ENCODE data around the gene ATCAY.
"Not testable (repeated sequence)": the region's sequence is repeated elsewhere in the genome, so short reads cannot be mapped to it uniquely, and the experiment has no call there.

The ATCAY gene

GRCh38 chr19:3857449-3858003 is 23.0 kb upstream of the ATCAY start:
- no peak for DNase-seq

- no peak for DNase-seq
Measured at GRCh38 chr19:3860499-3860898, 20.0 kb upstream of the ATCAY start.

DNA sequence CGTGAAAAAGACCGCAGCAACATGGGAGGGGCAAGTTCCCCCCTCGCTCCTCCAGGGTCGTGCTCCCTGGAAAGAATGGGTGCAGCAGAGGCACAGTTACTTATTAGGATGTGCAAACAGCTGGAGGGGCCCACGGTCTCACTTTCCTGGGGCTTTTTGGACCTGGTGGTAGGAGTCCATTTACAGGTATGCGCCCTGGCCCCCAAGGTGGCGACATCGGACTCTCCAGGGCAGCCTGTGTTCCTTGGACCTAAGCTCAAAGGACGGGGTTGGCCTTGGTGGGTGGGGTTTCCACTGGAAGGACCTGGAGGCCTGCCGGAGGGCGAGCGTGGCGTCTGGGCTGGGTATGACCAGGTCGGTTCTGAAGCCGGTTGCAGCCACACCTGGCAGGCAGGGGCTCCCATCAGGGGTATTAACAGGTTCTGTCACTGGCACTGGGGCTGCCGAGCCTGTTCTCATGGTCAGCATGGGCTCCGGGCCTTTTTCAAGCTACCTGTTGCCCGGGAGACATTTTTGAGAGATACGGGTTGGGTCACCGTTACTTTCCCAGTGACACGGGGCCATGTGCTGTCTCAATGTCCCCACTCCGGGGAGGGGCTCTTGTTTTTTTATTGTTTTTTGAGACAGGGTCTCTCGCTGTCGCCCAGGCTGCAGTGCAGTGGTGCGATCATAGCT is 17.5 kb upstream of the ATCAY start:
- no peak for DNase-seq

DNA sequence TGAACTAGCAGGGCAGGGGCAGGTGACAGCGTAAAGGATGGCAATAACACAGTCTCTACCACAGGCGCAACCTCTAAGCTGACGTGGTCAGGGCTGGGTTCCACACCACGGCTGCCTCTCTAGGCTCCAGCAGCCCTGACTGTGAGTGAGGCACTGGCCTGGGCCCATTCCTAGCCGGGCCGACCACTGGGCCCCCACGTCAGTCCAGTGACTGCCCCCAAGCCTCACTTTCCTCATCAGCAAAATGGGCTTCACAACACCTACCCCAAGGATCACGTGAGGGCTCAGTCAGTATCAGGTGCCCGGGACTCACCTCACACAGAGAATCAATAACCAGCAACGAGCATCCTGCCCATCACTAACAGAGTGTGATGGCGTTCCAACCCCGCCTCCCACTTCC is 16.8 kb upstream of the ATCAY start:
- DNase-seq, result no peak

- no peak for DNase-seq
Measured at GRCh38 chr19:3866910-3867638, 13.4 kb upstream of the ATCAY start.

DNA sequence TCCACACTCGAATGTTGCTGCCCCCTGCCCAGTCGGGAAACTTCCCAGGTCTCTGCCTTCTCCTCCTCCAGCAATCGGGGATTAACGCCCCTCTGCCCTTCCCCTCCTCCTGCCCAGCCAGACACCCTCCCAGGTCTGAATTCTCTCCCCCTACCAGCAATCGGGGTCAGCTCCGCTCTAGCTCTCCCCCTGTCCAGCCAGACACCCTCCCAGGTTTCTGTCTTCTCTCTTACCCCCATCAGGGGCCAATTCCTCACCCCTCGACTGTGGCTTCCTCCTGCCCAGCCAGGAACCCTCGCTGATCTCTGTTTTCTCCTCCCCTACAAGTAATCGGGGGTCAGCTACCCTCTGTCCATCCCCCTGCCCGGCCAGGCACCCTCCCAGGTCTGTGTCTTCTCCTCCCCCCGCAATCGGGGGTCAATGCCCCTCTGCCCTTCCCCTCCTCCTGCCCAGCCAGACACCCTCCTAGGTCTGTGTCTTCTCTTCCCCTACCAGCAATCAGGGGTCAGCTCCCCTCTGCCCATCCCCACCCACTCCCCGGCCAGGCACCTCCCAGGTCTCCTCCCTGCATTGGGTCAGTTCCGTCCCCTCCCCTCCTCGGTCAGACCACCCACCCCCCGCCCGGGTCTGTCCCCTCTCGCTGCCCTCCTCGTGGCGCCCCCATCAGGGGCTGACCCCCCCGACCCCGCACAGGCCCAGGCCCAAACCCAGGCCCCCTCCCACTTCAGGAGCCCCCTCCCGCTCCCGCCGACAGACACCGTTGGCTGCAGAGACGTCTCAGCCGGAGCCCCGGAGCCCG is 12.3 kb upstream of the ATCAY start:
- no peak for DNase-seq

- no peak for DNase-seq
Measured at GRCh38 chr19:3868770-3869456, 11.6 kb upstream of the ATCAY start, which contains the start of gene ZFR2. TSS of gene ZFR2 (minus strand) at chr19:3869038. CDS start at chr19:3869017, 21 bp downstream.

DNA sequence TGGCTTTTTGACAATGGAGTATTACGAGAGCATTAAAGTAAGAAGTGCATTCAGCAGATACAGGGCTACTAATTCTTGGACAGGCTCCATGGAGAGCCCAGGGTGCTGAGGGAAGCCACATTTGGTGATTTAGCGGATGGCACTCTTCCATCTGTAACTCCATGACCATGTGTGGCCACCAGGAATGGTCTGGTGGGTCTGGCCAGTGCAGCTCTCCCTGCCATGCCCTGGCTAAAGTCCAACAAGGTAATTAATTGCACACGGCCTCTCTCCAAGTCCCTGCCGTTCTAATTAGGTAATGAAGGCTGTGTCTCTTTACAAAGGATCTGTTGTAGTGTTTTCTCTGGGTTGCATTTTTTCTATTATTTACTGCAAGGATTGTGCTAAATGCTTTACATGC is 7.3 kb upstream of the ATCAY start:
- no peak for DNase-seq

- DNase-seq, result not testable (repeated sequence)
Measured at GRCh38 chr19:3874695-3875094, 5.8 kb upstream of the ATCAY start.

GRCh38 chr19:3879656-3880055 is 829 bp upstream of the ATCAY start:
- no peak for DNase-seq

DNA sequence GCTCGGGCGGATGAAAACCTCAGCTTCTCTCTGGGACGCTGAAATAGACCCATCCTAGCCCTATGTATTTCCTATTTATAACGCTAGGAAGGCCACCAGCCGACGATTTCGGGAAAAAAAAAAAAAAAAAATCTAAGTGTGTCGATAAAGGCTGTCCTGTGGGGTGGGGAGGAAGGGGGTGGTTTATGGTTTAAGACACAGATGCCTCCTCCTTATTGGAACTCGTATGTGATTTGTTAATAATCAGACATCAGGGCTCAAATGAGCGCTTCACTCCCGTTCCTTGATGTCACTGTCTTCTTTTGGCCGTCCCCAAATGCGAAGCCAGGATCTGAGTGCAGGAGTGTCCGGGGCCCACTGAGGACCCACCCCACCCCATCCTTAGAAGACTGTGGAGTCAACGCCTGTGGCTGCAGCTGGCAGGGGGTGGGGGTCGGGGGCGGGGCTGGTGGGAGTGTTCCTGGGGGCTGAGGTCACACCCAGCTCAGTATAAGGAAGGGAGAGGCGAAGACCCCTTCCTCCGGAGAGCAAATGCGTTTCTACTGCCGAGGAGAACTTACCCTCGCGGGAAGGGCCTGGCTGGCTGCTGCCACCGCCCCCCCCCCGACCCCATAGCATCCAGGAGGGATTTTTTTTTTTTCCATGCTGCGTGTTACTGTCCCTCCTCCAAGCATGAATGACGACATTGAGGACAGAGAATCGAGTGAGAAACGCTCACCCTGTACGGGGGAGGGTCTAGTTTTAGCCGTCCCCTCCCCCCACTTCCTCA is 971 bp downstream of the ATCAY start:
- no peak for DNase-seq

DNA sequence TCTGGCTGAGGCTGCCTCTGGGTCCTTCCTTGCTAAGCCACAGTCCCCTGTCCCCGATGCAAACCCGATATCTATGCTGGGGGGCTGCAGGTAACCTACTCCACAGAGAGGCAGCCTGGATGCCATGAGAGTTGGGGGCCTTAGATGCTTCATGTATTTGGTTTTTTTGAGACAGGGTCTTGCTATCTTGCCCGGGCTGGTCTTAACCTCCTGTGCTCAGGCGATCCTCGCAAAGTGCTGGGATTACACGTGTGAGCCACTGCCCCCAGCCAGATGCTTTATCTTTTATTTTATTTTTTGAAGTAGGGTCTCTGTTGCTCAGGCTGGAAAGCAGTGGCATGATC is 1.5 kb downstream of the ATCAY start:
- DNase-seq, result no peak

- DNase-seq, result no peak
Measured at GRCh38 chr19:3890591-3890990, 10.1 kb downstream of the ATCAY start.

DNA sequence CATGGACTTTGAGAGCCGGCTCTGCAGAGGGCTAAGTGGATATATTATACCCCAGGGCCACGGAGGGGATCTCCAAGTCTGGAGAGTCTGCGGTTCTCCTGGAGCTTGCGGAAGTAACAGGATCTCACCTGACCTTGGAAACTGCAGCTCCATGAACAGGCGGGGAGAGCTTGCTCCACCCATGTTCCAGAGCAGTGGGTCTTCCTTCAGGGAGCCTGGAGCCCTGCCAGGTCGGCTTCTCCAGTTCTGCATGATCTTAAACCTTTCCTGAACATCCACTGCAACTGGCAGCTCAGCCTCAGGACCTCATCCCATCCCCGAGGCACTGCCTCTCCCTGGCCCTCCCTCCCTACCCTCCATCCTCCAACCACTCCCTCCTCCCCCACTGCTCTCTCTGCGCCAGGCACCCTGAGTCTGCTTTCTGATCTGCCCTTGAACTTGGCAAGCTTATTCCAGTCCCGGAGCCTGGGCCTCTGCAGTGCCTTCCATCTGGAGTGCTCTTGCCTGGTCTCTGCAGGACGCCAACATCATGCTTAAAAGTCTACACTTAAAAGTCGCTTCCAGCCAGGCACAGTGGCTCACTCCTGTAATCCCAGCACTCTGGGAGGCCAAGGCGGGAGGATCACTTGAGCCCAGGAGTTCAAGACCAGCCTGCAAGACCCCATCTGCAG is 13.2 kb downstream of the ATCAY start:
- DNase-seq, result no peak

DNA sequence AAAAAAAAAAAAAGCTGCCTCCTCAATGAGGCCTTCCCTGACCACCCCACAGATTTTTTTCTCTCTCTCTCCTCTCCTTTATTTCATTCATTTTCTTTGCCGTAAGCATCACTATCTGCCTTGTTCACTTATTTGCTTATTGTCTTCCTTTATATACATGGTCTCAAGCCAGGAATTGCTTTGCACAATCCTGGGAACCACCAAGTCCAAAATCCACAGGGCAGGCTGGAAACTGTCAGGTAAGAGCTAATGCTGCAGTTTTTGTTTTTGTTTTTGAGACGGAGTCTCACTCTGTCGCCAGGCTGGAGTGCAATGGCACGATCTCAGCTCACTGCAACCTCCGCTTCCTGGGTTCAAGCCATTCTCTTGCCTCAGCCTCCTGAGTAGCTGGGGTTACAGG is 14.5 kb downstream of the ATCAY start:
- not testable (repeated sequence) for DNase-seq

DNA sequence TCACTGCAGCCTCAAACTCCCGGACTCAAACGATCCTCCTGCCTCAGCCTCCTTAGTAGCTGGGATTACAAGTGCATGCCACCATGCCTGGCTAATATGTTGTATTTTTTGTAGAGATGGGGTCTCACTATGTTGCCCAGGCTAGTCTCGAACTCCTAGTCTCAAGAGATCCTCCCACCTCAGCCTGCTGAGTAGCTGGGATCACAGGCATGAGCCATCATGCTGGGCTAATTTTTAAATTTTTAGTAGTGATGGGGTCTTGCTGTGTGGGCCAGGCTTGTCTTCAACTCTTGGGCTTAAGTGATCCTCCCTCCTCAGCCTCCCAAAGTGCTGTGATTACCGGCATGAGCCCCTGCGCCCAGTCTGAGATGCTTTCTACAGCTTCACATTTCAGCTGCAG is 15.3 kb downstream of the ATCAY start:
- no peak for DNase-seq

DNA sequence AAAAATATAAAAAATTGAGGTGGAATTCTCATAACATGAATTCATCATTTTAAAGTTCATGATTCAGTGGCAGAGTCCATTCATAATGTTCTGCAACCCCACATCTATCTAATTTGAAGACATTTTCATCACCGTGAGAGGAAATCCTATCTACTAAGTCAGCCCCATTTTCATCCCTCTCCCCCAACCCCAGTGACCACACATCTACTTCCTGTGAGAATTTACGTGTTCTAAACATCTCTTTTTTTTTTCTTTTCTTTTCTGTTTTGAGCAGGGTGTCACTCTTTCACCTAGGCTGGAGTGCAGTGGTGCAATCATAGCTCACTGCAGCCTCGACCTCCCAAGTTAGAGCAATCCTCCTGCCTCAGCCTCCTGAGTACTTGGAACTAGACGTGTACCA is 17.5 kb downstream of the ATCAY start:
- DNase-seq, result no peak

GRCh38 chr19:3898426-3898825 is 17.9 kb downstream of the ATCAY start:
- DNase-seq, result no peak

DNA sequence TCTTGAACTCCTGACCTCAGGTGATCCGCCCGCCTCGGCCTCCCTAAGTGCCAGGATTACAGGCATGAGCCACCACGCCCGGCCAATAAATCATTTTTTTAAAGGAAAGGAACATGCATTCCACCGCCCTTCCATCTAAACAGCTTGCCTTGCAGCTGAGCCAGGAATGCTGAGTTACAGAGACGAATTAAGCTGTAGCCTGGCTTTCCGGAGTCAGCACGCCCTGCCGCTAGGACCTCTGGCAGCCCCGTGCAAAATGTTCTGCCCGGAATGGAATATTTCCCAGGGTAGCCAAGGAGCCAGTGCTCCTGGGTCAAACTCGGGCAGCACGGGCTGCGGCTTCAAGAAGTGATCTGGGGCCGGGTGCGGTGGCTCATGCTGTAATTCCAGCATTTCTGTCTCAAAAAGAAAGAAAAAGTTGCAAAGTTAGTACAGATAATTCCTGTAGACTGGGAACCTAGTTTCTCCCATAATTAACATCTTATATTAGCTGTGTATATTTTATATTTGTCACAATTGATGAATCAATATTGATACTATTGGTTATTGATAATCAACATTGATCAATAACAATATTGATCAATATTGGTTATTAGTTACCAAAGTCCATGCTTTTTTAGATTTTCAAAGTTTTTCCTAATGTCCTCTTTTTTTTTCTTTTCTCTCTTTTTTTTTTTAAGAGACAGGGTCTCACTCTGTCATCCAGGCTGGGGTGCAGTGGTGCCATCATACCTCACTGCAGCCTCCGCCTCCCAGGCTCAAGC is 19.2 kb downstream of the ATCAY start:
- DNase-seq, result no peak

GRCh38 chr19:3902317-3902973 is 22.0 kb downstream of the ATCAY start:
- no peak for DNase-seq

All from NCI-H524 treated with DMSO at 0.1 percent for 48 hours (cell line).